HG02798 (cell line): ENCODE data around the gene ELK4.
"Not testable (repeated sequence)": the region's sequence is repeated elsewhere in the genome, so short reads cannot be mapped to it uniquely, and the experiment has no call there.

ENCODE experiments used
- ATAC-seq: cut with Tn5 transposase; IDR thresholded peaks from one replicate; pipeline ENCODE4 v1.9.1; 2021; ENCODE audit warnings: mild to moderate bottlenecking; ENCODE audit not compliant: unreplicated experiment, poor library complexity

Gene ELK4

DNA sequence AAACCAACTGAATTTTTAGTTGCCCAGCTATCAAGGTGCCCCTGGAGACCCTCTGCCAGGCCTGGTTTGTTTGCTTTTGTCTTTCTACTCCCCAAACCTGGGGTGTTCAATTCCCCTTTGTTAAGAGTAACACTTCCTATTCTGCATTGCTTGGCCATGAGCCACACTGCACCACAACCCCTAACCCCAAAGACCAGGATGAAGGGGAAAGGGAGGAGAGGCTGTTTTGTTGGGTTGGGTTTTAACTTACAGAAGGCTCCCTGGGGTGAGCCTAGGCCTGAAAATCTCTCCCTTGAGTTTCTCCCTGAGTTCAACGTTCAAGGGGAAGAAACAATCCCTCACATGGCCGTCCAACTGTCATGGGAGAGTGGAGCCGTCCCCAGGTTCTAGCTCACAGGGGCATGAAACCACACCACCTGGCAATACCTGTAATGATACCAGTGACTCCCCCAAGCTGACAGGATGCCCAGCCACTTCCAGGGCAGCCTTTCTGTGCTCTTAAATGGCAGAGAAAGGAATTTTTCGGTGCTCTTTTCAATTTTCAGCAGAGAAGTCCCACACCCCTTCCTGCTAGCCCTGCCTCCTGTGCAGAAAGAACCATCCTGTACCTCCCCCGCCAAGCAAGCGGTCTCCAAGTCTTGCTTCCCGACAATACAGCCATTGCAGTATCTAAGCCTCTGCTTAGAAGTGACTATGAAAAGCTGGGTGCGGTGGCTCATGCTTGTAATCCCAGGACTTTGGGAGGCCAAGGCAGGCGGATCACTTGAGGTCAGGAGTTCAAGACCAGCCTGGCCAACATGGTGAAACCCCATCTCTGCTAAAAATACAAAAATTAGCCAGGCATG is 33.6 kb upstream of the ELK4 start:
- no peak for ATAC-seq

DNA sequence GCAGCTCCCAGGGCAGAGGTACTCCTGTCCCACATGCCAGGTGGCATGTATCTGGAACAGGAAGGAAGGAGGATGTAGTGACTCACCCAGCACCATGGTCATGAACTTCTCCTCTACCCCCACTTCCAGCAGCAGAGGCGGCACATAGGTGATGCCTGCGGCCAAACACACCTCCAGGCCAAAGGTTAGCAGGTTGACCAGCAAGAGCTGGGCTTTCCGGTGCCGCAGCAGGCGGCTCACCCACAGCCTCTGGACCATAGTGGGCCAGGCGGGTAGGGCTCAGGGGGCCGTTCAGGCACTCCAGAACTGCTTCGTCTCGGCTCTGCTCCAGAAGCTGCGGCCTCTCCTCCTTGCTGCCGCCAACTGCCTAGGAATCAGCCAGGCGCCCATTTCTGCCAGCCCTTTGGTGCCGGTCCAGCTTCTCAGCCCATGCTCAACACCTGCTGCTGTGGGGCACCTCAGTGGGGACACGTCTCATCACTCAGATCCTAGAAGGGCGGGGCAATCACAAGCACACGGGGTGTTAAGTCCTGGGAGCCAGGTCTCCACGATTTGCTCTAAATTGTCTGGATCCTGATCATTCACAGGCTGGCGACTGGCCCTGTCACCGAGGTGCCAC is 32.7 kb upstream of the ELK4 start:
- no peak for ATAC-seq

DNA sequence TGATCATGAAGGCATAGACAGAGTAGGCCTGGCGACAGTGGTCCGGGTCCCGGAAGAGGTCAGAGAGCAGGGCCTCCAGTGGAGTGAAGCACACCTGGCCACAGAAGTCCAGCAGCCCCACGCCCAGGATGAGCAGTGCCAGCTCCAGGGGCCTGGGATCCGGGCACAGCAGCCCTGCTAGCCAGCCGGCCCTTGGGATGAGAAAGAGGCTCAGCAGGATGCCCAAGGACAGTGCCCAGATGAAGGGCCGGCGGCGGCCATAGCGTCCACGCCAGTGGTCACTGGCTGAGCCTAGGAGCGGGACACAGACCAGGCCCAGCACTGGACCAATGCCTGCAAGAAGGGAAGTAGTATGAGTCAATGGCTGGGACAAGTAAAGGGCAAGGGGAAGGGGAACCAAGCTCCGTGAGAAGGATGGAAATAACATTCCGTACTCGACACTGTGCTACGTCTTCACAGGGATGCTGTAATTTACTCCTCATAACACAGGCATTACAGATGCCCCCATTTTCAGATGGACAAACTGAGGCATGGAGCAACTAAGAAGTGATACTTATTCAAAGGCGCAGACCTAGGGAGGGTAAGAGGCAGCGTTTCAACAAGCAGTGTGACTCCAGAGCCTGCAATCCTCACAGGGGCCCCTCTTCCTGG is 31.6 kb upstream of the ELK4 start:
- no peak for ATAC-seq

DNA sequence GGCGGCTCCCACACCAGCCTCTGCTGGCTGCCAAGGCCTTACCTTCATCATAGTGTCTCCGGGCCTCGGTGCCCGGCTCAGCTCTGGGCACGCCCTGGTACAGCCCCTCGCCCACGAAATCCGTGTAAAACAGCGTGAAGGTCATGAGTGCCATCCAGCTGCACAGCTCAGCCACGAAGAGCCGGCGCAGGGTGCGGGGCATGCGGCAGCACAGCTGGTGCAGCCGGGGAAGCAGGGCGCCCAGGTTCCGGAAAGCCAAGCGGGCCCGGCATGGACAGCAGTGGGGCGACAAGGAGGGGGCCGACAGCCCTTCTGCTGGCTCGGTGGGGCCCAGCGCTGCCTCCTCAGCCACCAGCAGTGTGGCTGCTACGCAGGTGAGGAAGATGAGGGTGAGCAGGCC is 31.0 kb upstream of the ELK4 start:
- ATAC-seq, result no peak

DNA sequence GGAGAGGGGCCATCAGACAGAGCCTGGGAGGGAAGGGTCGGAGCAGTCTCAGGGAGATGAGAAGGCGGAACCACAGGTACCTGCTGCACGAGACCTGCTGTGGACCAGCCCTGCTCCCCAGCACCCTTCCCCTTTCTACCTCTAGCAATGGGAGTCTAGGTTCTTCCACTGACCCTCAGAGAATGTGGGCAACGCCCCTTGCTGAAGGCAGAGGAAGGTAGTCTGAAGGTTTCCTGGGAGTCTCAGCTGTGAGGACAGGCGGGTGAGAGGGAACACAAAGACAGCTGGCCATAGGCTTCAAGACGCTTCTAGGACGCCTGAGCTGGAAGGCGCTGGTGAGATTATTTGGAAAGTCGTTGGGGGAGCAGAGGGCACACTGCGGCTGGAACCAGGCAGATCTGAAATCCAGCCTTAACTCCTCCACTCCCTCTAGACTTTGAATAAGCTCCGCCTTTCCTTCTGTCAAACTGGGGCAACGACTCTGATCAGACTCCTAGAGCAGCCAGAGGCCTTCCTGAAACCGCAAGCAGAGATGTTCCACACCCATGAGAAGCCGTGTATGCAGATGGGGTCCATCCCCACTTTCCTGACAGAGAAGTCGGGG is 30.4 kb upstream of the ELK4 start:
- no peak for ATAC-seq

DNA sequence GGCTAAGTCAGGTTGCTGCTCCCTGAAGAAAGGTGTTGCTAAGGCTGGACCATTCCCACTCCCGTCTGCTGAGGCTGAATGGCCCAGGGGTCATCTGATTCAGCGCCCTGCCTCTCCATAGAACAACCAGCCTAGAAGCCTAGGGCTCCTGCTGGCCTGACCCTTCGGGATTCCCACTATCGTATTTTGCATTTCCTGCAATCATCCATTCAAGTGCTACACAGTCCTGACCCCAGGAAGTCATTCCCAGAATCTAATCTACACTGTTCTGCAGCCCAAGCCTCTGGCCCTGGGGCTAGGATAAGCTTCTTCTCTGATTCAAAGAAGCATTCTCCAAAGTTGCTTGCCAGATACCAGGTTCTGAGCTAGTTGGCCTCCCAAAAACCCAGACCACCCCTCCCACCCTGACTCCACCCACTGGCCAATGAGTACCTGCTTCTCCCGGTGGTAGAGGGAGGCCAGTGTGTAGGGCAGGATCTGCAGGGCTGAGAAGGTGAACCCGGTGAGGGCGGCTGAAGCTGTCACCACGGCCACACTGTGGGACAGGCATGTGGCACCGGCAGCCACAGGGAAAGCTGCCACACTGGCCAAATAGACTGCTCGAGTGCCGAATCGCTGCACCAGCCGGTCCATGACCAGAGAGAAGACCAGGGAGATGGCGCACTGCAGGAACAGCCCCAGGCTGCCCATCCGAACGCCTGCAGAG is 29.8 kb upstream of the ELK4 start:
- ATAC-seq, result no peak

DNA sequence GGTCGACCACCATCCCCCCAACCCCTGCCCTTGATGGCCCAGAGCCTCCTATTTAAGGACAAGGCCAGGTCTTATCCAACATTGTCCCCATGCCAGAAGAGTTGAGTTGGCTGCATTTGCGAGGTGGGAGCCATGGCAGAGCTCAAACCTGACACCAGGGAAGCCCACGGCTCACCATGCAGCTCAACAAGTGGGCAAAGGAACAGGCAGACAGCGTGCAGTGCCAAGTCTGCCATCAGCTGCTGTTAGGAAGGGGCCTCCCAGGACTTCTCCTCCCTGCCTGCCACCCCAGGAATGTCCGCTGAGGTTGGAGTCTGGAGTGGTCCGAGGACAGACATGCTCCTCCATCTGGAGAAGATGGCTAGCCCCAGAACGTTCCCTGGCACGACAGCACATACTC is 28.6 kb upstream of the ELK4 start:
- ATAC-seq, result no peak

DNA sequence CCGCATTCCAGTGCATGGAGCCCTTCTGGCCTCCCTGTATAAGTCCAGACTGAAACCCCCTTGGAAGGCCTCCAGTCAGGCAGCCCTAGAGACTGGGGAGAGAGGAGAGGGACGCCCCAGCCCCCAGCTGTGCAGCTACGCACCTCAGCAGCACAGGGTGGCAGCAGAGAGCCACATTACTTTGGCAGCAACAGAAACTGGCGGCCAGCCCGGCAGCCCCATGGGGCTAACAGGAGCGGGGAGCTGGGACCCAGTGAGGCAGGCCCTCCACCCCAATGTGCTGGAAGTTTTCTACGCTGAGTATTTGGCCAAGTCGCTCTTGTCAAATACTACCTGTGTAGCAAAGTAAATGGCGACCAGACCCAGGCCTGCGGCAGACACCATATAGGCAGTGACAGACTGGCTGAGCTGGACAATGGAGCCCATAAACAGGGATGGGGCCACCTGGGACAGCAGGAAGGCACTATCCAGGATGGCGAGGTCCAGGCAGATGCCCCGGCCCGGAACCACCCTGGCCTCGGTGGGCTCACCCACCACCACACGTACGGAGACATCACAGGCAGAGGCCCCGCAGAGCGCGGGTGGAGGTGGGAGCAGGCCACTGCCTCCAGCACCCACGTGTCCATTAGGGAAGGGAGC is 27.3 kb upstream of the ELK4 start:
- ATAC-seq, result peak; percentile 78

DNA sequence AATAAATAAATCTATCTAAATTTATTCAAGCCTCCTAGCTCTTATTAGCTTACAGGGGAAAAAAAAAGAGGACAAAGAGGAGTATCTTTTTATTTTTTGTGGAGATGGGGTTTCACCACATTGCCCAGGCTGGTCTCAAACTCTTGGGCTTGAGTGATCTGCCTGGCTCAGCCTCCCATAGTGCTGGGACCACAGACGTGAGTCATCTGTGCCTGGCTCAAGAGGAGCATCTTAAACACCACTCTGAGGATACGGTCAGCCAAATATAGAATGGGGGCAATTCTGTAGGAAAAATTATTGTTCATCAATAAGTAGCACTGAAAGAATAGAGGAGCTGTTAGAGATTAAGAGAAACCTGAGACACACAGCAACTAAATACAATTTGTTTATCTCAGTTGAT is 24.4 kb upstream of the ELK4 start:
- no peak for ATAC-seq

DNA sequence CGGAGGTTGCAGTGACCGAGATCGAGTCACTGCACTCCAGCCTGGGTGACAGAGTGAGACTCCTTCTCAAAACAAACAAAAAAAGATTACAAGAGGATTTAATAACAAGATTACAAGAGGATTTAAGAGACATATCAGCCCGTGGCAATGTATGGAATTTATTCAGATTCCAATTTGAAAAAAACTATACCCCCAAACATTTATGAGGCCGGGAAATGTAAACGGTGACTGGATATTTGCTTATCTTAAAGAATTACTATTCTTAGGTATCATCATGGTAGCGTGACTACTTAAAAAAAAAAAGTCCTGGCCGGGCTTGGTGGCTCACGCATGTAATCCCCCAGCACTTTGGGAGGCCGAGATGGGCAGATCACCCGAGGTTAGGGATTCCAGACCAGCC is 21.2 kb upstream of the ELK4 start:
- ATAC-seq, result no peak

DNA sequence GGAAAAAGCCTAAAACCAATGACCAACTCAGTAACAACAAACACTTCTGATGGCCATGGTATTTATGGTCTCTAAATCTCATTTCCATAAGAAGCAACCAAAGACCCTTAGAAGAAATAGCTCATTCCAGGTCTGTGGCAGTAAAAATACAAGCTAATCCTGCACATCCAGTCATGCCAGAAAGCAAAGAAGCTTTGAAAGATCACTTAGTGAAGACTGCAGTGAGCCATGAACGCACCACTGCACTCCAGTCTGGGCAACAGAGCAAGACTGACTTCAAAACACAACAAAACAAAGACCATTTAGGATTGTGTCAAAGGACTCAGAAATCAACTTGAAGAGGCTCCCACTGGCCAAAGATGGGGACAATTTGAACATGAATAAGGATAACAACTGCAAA is 18.4 kb upstream of the ELK4 start:
- ATAC-seq, result no peak

DNA sequence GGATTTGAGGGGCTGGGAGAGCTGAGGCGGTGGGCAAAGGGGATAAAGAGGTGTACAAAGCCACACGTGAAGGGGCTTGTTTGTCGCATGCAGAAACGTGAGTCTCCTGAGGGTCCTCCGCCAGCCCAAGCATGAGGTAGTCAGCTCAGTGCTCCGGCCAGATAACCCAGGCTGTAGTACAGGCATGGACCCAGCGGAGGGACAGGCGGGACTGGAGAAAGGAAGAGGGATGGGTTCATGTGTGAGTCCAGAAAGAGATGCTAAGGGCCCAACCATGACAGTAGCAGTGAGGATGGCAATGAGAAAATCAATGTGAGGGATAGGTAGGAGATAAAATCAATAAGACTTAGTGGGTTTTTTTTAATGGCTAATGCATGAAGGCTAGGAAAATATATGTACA is 13.7 kb upstream of the ELK4 start:
- no peak for ATAC-seq

DNA sequence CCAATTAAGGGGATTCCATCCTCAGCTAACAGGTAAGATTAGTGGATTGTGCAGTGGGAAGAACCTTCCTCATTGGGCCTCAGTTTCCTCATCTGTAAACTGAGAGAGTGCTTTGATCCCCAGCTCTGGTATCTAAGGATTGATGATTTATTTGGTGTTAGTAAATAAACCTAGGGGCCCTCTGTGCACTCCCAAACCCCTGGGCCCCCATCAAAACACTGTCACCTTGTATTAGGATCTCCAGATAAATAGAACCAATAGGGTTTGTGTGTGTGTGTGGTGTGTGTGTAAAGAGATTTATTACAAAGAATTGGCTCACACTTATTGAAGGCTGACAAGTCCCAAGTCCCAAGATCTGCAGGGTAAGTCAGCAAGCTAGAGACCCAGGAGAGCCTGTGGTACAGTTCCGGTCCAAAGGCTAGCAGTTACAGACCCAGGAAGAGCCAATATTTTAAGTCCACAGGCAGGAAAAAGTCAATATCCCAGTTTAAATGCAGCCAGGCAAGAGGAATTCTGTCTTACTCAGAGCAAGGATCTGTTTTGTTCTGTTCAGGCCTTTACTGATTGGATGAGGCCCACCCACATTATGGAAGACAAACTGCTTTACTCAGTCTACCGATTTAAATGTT is 11.0 kb upstream of the ELK4 start:
- ATAC-seq, result no peak

DNA sequence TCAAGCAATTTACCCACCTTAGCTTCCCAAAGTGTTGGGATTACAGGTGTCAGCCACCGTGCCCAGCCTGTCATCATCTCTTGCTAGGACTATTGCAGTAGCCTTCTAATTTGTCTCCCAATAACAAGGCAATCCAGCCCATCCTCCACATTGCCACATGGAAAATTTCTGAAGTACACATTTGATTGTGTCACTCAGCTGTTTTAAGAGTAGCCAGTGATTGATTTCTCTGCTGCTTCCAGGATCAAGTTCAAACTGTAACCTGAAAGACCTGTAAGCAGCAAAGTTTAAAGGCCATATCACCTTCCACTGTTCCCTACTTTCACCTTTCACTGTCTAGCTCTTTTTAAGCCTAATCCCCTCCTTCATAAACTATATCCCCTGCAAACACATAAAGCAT is 7.8 kb upstream of the ELK4 start:
- no peak for ATAC-seq

DNA sequence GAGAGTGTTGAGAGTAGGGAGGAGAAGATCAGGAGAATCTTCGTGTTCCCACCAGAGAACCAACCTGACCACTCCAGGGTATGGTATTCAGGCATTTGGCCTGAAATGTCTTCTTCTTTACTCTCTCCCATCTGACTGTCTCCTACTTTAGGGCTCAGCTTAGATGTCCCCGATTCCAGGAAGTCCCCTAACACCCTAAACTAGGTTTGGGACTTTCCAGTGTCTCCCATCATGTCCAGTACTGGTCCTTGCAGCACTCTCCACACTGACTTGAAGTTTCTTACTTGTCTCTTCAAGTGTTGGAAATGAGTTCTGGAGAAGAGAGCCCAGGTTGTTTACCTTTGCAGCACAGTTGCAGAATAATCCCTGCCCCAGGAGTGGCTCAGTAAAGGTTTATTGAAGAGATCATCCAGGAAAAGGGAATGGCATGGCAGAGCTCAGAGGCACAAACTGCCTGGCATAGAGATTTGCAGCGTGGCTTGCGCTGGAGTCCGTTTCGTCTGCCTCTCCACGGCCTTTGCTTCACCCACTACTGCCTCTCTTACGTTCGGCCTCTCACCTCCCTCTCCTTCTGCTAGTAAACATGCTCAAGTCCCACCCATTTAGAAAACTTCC is 6.2 kb upstream of the ELK4 start:
- ATAC-seq, result no peak

DNA sequence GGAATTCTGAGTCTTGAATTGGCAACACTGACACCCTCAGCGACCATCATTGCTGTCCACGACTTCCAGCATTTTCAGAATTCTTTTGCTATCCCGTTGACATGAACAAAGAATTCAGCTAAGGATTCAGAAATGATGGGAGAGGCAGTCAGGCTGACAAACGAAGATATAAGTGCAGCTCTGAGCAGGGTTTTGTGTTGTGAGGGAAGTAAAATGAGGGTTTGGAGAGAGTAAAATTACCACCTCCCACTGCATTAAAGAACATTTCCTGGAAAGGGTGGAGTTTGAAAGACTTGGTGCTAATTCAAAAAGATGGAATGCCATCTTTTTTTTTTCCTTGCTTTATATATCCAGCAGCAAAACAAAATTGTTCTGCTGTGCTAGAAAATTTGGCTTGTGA is 4.9 kb upstream of the ELK4 start:
- ATAC-seq, result no peak

DNA sequence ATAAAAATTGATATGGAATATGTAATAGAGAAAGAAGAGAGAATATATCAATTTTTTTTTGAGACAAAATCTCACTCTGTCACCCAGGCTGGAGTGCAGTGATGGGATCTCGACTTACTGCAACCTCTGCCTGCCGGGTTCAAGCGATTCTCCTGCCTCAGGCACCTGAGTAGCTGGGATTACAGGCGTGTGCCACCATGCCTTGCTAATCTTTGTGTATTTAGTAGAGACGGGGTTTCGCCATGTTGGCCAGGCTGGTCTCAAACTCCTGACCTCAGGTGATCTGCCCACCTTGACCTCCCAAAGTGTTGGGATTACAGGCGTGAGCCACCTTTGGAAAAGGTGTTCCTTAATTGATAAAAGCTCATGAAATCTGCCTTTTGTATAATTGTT is 4.3 kb upstream of the ELK4 start:
- not testable (repeated sequence) for ATAC-seq

DNA sequence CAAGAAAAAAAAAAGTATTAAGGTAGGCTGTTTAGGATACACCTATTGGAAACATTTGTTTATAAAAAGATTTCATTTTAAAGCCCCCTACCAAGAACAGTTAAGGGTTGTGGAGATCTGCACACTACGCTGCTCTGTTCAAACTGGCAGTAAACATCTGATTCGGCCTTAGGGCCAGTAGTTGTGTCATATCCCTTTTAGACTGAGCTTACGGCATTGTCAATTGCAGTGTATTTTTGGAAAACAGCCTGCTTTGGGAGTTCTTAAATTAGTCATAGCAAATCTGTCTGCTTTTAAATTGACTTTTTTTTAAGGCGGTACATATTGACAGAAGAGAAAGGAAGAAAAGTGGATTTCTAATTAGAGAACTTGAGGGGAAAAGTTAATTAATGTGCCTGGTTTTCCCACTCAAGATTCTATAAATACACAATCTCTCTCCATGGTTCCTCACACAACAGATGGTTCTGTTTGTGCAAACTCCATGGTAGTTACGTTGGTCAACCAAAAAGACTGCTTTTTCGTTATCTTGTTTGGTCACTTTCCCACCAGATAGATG is 1.7 kb upstream of the ELK4 start:
- ATAC-seq, result no peak

DNA sequence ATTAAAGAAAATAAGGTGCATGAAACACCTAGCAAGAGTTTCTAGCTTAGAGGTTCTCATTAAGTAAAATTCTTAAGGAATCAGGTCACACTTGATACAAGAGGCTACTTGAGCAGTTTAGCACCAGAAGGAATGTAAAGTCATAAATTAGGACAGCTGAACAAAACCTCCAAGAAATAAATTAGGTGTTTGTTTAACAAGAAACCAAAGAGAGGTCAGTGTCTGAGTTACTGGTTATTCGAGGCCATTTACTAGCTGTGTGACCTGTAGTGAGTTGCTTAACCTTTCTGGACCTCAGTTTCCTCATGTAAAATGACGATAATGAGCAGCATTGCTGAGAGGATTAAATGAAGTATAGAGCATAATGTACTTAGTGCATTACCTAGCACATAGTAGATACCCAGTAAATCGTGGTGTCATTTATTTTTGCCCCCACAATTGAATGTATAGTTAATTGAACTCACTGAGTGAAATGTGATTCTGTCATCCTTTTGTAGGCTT is 908 bp upstream of the ELK4 start:
- no peak for ATAC-seq
